Duodenal mucosa (tissue), 2 donors: Measurements from ENCODE around the gene NUMB.
A peak's percentile ranks its signal among the peaks of the same experiment; 100 is the strongest.

Source experiments
- H3K27ac ChIP-seq: one replicate; pipeline ENCODE4 v1.7.0; 2013; ENCODE audit warnings: low read depth, low read length
- H3K27me3 ChIP-seq, 2 donors: one replicate each; pipeline ENCODE4 v1.7.0; 2013; ENCODE audit warnings: low read length in 2 of 2, control low read depth in 1 of 2; ENCODE audit not compliant: insufficient read depth in 2 of 2, control insufficient read depth in 1 of 2
- H3K36me3 ChIP-seq, 2 donors: one replicate each; pipeline ENCODE4 v1.7.0; 2013; ENCODE audit warnings: low read length in 2 of 2, control low read depth in 1 of 2; ENCODE audit not compliant: insufficient read depth in 2 of 2, control insufficient read depth in 1 of 2
- H3K4me1 ChIP-seq, 2 donors: one replicate each; pipeline ENCODE4 v1.7.0; 2013; ENCODE audit warnings: low read length in 2 of 2, control low read depth in 1 of 2; ENCODE audit not compliant: insufficient read depth in 2 of 2, control insufficient read depth in 1 of 2
- H3K4me3 ChIP-seq, 2 donors: one replicate each; pipeline ENCODE4 v1.7.0; 2013; ENCODE audit warnings: low read length in 2 of 2, low read depth in 1 of 2
- H3K9ac ChIP-seq, 2 donors: one replicate each; pipeline ENCODE4 v1.7.0; 2013; ENCODE audit warnings: low read length in 2 of 2, low read depth in 1 of 2
- H3K9me3 ChIP-seq, 2 donors: one replicate each; pipeline ENCODE4 v1.7.0; 2013; ENCODE audit warnings: low read length in 2 of 2, control low read depth in 1 of 2; ENCODE audit not compliant: control insufficient read depth in 1 of 2

NUMB gene

GRCh38 chr14:73465823-73466532 is 7.6 kb upstream of the NUMB start:
- no peaks in the 10 kb centered on the region for H3K36me3 ChIP-seq
- H3K9ac ChIP-seq = no peak overlapping the region
- no peaks in the 10 kb centered on the region for H3K9me3 ChIP-seq
- H3K4me1 ChIP-seq = peaks cover 47 to 62% of the 10 kb centered on the region in 2 donors
- H3K27me3 ChIP-seq = no peaks in the 10 kb centered on the region
- peak overlapping the region; percentile 31 to 34 for H3K4me3 ChIP-seq
- no peak overlapping the region for H3K27ac ChIP-seq

- Histone ChIP-seq H3K4me1 (peaks cover 65 to 75% of the 10 kb centered on the region in 2 donors), H3K36me3 (no peaks in the 10 kb centered on the region), H3K9ac (peak overlapping the region; percentile 29 to 42), H3K9me3 (no peaks in the 10 kb centered on the region), H3K4me3 (peak overlapping the region; percentile 63 to 67), H3K27me3 (no peaks in the 10 kb centered on the region), H3K27ac (peak overlapping the region; percentile 72)
These were observed 5.1 kb upstream of the NUMB start for GRCh38 chr14:73463411-73463810.

DNA sequence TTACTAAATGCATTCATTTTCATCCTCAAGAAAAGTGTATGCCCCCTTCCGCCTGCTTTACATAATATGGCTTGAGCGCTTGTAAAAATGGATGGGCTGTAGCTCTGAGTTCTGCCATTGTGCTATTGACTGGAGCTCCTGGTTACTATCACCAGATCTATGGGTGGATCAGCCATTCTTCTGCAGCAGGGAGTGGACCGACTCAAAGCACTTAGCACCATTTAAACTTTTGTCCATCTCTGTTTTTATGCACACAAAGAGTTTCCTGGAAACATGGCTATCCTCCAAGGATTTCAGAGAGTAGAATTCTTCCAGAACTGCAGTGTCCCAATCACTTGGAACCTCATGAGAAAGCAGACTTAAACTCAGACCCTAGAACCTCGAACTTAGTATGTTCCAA is 4.5 kb upstream of the NUMB start:
- H3K27ac ChIP-seq = peak overlapping the region; percentile 72
- no peaks in the 10 kb centered on the region for H3K9me3 ChIP-seq
- H3K9ac ChIP-seq = peak overlapping the region; percentile 42 to 69
- H3K27me3 ChIP-seq = no peaks in the 10 kb centered on the region
- peak overlapping the region; percentile 63 to 67 for H3K4me3 ChIP-seq
- H3K36me3 ChIP-seq = no peaks in the 10 kb centered on the region
- H3K4me1 ChIP-seq = peaks cover 59 to 69% of the 10 kb centered on the region in 2 donors

GRCh38 chr14:73462048-73462715 is 3.8 kb upstream of the NUMB start:
- H3K27me3 ChIP-seq = no peaks in the 10 kb centered on the region
- peaks cover 59 to 67% of the 10 kb centered on the region in 2 donors for H3K4me1 ChIP-seq
- peak overlapping the region; percentile 42 to 69 for H3K9ac ChIP-seq
- peak overlapping the region; percentile 63 to 67 for H3K4me3 ChIP-seq
- no peaks in the 10 kb centered on the region for H3K36me3 ChIP-seq
- peak overlapping the region; percentile 72 for H3K27ac ChIP-seq
- no peaks in the 10 kb centered on the region for H3K9me3 ChIP-seq

- peak overlapping the region; percentile 42 to 69 for H3K9ac ChIP-seq
- H3K27me3 ChIP-seq = no peaks in the 10 kb centered on the region
- peaks cover 54 to 72% of the 10 kb centered on the region in 2 donors for H3K4me1 ChIP-seq
These were observed 3.2 kb upstream of the NUMB start for GRCh38 chr14:73461478-73462047.

GRCh38 chr14:73460691-73461127 is 2.4 kb upstream of the NUMB start:
- no peaks in the 10 kb centered on the region for H3K27me3 ChIP-seq
- H3K9me3 ChIP-seq = no peaks in the 10 kb centered on the region
- H3K27ac ChIP-seq = no peak overlapping the region
- H3K4me3 ChIP-seq = peak overlapping the region in 1 of 2 donors; percentile 50
- H3K4me1 ChIP-seq = peaks cover 53 to 70% of the 10 kb centered on the region in 2 donors
- no peaks in the 10 kb centered on the region for H3K36me3 ChIP-seq
- H3K9ac ChIP-seq = no peak overlapping the region

More at GRCh38 chr14:73461478-73462047, 3.2 kb upstream of the NUMB start:
- Histone ChIP-seq H3K9me3 (no peaks in the 10 kb centered on the region), H3K36me3 (no peaks in the 10 kb centered on the region), H3K27ac (peak overlapping the region; percentile 72), H3K4me3 (peak overlapping the region; percentile 50 to 67)

DNA sequence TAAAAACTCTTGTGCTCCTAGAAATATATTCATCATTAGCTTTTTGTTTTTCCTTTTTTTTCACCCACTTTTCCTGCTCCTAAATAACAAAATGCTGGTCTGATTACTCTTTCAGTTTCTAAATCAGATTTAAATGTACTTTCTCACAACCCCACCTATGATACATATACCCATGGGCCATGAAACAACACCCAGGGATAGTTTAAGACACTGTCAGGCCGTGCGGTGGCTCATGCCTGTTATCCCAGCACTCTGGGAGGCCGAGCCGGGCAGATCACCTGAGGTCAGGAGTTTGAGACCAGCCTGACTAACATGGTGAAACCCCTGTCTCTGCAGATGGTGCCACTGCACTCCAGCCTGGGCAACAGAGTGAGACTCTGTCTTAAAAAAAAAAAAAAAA is 1.6 kb upstream of the NUMB start:
- Histone ChIP-seq H3K36me3 (no peaks in the 10 kb centered on the region), H3K9me3 (no peaks in the 10 kb centered on the region), H3K9ac (no peak overlapping the region), H3K27ac (no peak overlapping the region), H3K4me3 (no peak overlapping the region), H3K27me3 (no peaks in the 10 kb centered on the region), H3K4me1 (peaks cover 48 to 72% of the 10 kb centered on the region in 2 donors)

- Histone ChIP-seq H3K9ac (peak overlapping the region; percentile 91 to 95), H3K4me1 (peaks cover 38 to 64% of the 10 kb centered on the region in 2 donors), H3K4me3 (peak overlapping the region; percentile 89 to 95), H3K27ac (peak overlapping the region; percentile 88), H3K36me3 (no peaks in the 10 kb centered on the region), H3K9me3 (no peaks in the 10 kb centered on the region), H3K27me3 (no peaks in the 10 kb centered on the region)
These were observed 493 bp downstream of the NUMB start for GRCh38 chr14:73457924-73458182.

DNA sequence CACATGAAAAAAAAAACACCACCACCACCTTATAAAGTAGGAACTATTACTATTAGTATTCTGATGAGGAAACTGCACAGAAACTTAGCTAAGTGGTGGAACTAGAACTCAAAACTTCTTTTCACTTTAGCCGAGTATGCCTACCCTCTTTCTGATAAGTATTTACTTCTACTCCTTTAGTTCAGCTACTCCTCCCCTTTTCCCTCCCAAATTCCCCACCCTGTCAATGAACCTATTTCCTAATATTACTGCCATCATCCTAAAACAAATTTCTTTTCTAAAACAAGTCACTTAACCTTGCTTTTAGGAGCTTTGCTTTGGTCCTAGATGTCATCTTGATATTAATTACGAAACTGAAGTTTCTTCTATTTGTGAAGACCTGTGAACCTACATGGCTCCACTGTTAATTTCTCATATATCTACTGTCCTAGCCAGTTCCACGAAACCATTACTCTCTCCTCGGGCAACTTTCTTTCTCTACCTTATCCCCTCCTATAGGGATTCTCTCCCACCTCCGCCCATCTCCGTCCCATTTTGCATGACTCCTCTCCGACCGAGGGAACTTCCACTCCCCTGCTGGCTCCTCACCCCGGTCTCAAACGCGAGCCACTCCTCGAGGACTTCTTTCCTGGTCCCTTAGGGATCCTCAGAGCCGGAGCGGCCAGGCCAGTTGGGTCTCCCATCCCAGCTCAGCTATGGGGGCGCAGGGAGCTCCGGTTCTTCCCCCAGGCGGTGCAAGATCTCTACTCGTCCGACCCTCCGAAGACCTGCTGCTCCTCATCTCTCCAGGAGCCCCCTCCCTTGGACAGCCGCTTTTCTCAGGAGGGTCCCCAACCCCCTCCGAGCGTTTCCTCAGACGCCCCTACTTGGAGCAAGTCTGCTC is 1.1 kb downstream of the NUMB start:
- Histone ChIP-seq H3K9me3 (no peaks in the 10 kb centered on the region), H3K9ac (peak overlapping the region; percentile 91 to 95), H3K4me1 (peaks cover 36 to 64% of the 10 kb centered on the region in 2 donors), H3K27ac (peak overlapping the region; percentile 88), H3K27me3 (no peaks in the 10 kb centered on the region), H3K36me3 (no peaks in the 10 kb centered on the region), H3K4me3 (peak overlapping the region; percentile 89 to 95)
